Measurements from ENCODE around the gene TRMT61B.

- no peak for TF ChIP-seq CTCF (IDR thresholded peaks at IDR 0.05)
- no peak for TF ChIP-seq POLR2AphosphoS5 (IDR thresholded peaks at IDR 0.05)
- no peak for TF ChIP-seq EP300 (IDR thresholded peaks at IDR 0.05)
- TF ChIP-seq POLR2A (IDR thresholded peaks at IDR 0.05) = no peak
These were observed 1.5 kb upstream of the TRMT61B start for GRCh38 chr2:28871620-28872019.

Data from gastroesophageal sphincter (tissue), 3 donors.